Sigmoid colon (tissue), 4 donors: ENCODE measurements around the gene OGFOD1.

ENCODE experiments used
- CTCF ChIP-seq, 4 experiments: fragments of 450-650 bp in 3 of 4; fragments of 200-600 bp in 1 of 4; IDR thresholded peaks; one replicate each; pipeline ENCODE4 v1.5.1; 2016 to 2019; ENCODE audit warnings: antibody characterized with exemption in 4 of 4, mild to moderate bottlenecking in 3 of 4, moderate library complexity in 2 of 4
- POLR2A ChIP-seq, 2 donors: fragments of 450-650 bp; IDR thresholded peaks; one replicate each; pipeline ENCODE4 v1.6.1; 2016; ENCODE audit warnings: antibody characterized with exemption in 2 of 2, mild to moderate bottlenecking in 2 of 2, moderate library complexity in 2 of 2
- POLR2AphosphoS5 ChIP-seq, 4 donors: sonication (generic); formaldehyde crosslinking; IDR thresholded peaks; one replicate each; pipeline ENCODE4 v1.6.1; 2017; ENCODE audit warnings: antibody characterized with exemption in 4 of 4

DNA sequence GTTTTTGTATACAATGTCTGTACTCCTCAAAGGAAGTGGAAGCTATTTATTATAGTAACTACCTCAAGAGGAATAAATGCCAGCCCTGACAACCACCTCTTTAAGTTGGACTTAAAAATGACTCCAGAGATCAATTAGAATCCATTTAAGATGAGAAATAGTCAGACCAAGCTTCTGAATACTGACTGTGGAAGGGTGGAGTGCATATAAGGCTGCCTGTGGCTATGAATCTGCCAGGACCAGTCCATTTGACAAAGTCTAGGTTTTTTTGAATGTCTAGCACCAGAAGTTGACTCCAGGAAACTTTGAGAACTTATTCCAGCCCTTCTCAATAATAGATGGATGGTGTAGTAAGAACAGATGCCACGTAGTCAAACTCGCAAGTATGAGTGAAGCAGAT lies 15.0 kb downstream of the OGFOD1 start:
- TF ChIP-seq CTCF (IDR thresholded peaks at IDR 0.05) (no peak), POLR2A (IDR thresholded peaks at IDR 0.05) (no peak), POLR2AphosphoS5 (IDR thresholded peaks at IDR 0.05) (no peak)
